ENCODE data around the gene HCFC2.

Gene HCFC2

GRCh38 chr12:104143002-104143401 is 78.7 kb downstream of the HCFC2 start:
- Histone ChIP-seq H3K79me2 (ENCODE audit: control insufficient read depth, low read length) (no peaks in the 10 kb centered on the region), H3K4me2 (ENCODE audit: low read length) (no peak overlapping the region), H3K27ac (ENCODE audit: low read depth, low read length) (no peak overlapping the region), H3F3A (ENCODE audit: control insufficient read depth, insufficient read depth) (no peaks in the 10 kb centered on the region), H4K20me1 (ENCODE audit: control insufficient read depth, insufficient read depth, low read depth, low read length) (no peaks in the 10 kb centered on the region), H3K9me3 (ENCODE audit: control insufficient read depth, insufficient read depth, low read length) (no peaks in the 10 kb centered on the region), H3K9me2 (replicated peaks; ENCODE audit: control insufficient read depth, low read length) (no peaks in the 10 kb centered on the region), H3K4me1 (ENCODE audit: control insufficient read depth, low read length) (peaks cover 7% of the 10 kb centered on the region), H3K4me3 (ENCODE audit: low read length) (no peak overlapping the region), H3K27me3 (ENCODE audit: control insufficient read depth, low read length) (no peaks in the 10 kb centered on the region), H3K36me3 (ENCODE audit: control insufficient read depth, low read length) (no peaks in the 10 kb centered on the region)
- TF ChIP-seq CTCF (IDR thresholded peaks at IDR 0.05; ENCODE audit: low read depth, low read length, poor library complexity, severe bottlenecking) (no peak), EZH2phosphoT487 (IDR thresholded peaks at IDR 0.05; ENCODE audit: borderline replicate concordance, low read length) (no peak)

DNA sequence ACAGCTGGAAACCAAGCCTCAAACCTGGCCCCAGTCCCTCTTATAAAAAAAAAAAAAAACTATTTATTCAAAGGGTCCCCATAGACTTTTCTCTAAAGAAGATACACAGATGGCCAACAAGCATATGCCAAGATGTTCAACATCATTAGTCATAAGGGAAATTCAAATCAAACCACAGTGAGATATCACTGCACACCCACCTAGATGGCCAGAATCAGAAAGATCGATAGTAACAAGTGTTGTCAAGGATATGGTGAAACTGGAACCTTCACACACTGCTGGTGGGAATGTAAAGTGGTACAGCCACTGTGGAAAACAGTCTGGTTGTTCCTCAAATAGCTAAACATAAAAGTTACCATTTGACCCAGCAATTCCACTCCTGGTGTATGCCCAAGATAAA is 79.6 kb downstream of the HCFC2 start:
- Histone ChIP-seq H3K79me2 (ENCODE audit: control insufficient read depth, low read length) (no peaks in the 10 kb centered on the region), H3K9me3 (ENCODE audit: control insufficient read depth, insufficient read depth, low read length) (no peaks in the 10 kb centered on the region), H3K27me3 (ENCODE audit: control insufficient read depth, low read length) (peaks cover 3% of the 10 kb centered on the region; the same call in 1 of the 2 replicates), H3K9me2 (replicated peaks; ENCODE audit: control insufficient read depth, low read length) (no peaks in the 10 kb centered on the region), H3K36me3 (ENCODE audit: control insufficient read depth, low read length) (no peaks in the 10 kb centered on the region), H3F3A (ENCODE audit: control insufficient read depth, insufficient read depth) (no peaks in the 10 kb centered on the region), H3K4me3 (ENCODE audit: low read length) (no peak overlapping the region), H4K20me1 (ENCODE audit: control insufficient read depth, insufficient read depth, low read depth, low read length) (no peaks in the 10 kb centered on the region), H3K4me2 (ENCODE audit: low read length) (no peak overlapping the region), H3K27ac (ENCODE audit: low read depth, low read length) (no peak overlapping the region), H3K4me1 (ENCODE audit: control insufficient read depth, low read length) (no peaks in the 10 kb centered on the region)
- TF ChIP-seq EZH2phosphoT487 (IDR thresholded peaks at IDR 0.05; ENCODE audit: borderline replicate concordance, low read length) (no peak), CTCF (IDR thresholded peaks at IDR 0.05; ENCODE audit: low read depth, low read length, poor library complexity, severe bottlenecking) (no peak)

GRCh38 chr12:104147346-104147745 is 83.0 kb downstream of the HCFC2 start:
- no peak overlapping the region for H3K4me2 ChIP-seq (ENCODE audit: low read length)
- H3K9me3 ChIP-seq (ENCODE audit: control insufficient read depth, insufficient read depth, low read length), result no peaks in the 10 kb centered on the region
- peaks cover 12% of the 10 kb centered on the region; the same call in 1 of the 2 replicates for H3K27me3 ChIP-seq (ENCODE audit: control insufficient read depth, low read length)
- TF ChIP-seq EZH2phosphoT487 (IDR thresholded peaks at IDR 0.05; ENCODE audit: borderline replicate concordance, low read length), result no peak
- no peak for TF ChIP-seq CTCF (IDR thresholded peaks at IDR 0.05; ENCODE audit: low read depth, low read length, poor library complexity, severe bottlenecking)
- no peaks in the 10 kb centered on the region for H3K9me2 ChIP-seq (replicated peaks; ENCODE audit: control insufficient read depth, low read length)
- H3K27ac ChIP-seq (ENCODE audit: low read depth, low read length), result no peak overlapping the region
- no peaks in the 10 kb centered on the region for H3K36me3 ChIP-seq (ENCODE audit: control insufficient read depth, low read length)
- no peaks in the 10 kb centered on the region for H3F3A ChIP-seq (ENCODE audit: control insufficient read depth, insufficient read depth)
- no peaks in the 10 kb centered on the region for H4K20me1 ChIP-seq (ENCODE audit: control insufficient read depth, insufficient read depth, low read depth, low read length)
- H3K4me3 ChIP-seq (ENCODE audit: low read length), result no peak overlapping the region
- H3K4me1 ChIP-seq (ENCODE audit: control insufficient read depth, low read length), result no peaks in the 10 kb centered on the region
- H3K79me2 ChIP-seq (ENCODE audit: control insufficient read depth, low read length), result no peaks in the 10 kb centered on the region

DNA sequence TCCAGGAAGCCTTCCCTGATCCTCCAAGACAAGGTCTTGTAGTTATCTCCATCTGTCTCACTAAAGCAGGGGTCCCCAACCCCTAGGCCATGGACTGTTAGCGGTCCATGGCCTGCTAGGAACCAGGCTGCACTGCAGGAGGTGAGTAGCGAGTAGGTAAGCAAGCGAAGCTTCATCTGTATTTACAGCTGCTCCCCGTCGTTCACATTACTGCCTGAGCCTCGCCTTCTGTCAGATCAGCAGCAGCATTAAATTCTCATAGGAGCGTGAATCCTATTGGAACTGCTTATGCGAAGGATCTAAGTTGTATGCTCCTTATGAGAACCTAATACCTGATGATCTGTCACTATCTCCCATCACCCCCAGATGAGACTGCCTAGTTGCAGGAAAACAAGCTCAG is 86.1 kb downstream of the HCFC2 start:
- Histone ChIP-seq H3K27me3 (ENCODE audit: control insufficient read depth, low read length) (peaks cover 18% of the 10 kb centered on the region), H4K20me1 (ENCODE audit: control insufficient read depth, insufficient read depth, low read depth, low read length) (no peaks in the 10 kb centered on the region), H3K9me3 (ENCODE audit: control insufficient read depth, insufficient read depth, low read length) (no peaks in the 10 kb centered on the region)

More for the DNA sequence above, 86.1 kb downstream of the HCFC2 start:
- H3K27ac ChIP-seq (ENCODE audit: low read depth, low read length), result no peak overlapping the region
- H3K9me2 ChIP-seq (replicated peaks; ENCODE audit: control insufficient read depth, low read length), result no peaks in the 10 kb centered on the region
- H3K4me3 ChIP-seq (ENCODE audit: low read length), result no peak overlapping the region
- TF ChIP-seq EZH2phosphoT487 (IDR thresholded peaks at IDR 0.05; ENCODE audit: borderline replicate concordance, low read length), result no peak
- TF ChIP-seq CTCF (IDR thresholded peaks at IDR 0.05; ENCODE audit: low read depth, low read length, poor library complexity, severe bottlenecking), result no peak
- no peaks in the 10 kb centered on the region for H3K79me2 ChIP-seq (ENCODE audit: control insufficient read depth, low read length)
- no peak overlapping the region for H3K4me2 ChIP-seq (ENCODE audit: low read length)
- no peaks in the 10 kb centered on the region for H3K36me3 ChIP-seq (ENCODE audit: control insufficient read depth, low read length)
- H3F3A ChIP-seq (ENCODE audit: control insufficient read depth, insufficient read depth), result no peaks in the 10 kb centered on the region
- H3K4me1 ChIP-seq (ENCODE audit: control insufficient read depth, low read length), result no peaks in the 10 kb centered on the region

All from DOHH2 (cell line).